Keratinocyte (primary cell): ENCODE measurements around the gene ACTA2. TPM values are rescaled to one million over a fixed set of nuclear protein-coding genes. Genes with fewer than 3 reads are reported as not detected.

ENCODE experiments used
- DNase-seq: peaks from one replicate; pipeline ENCODE4 v3.0.0-alpha.2; 2011; ENCODE audit warnings: low read depth, missing footprints, low spot score
- FAIRE-seq: peaks from 2 replicates; lab custom pipeline; 2011; peaks lifted over from hg19 to GRCh38; lab: Jason Lieb, UNC
- H2AFZ ChIP-seq: 2 replicates; pipeline ENCODE4 v1.6.0; 2012; ENCODE audit warnings: low read length, control low read depth, inconsistent platforms; ENCODE audit not compliant: control insufficient read depth
- H3K27ac ChIP-seq: 2 replicates; pipeline ENCODE4 v1.5.1; 2011; ENCODE audit warnings: low read length; ENCODE audit not compliant: control insufficient read depth, insufficient read depth
- H3K27me3 ChIP-seq: 3 replicates; pipeline ENCODE4 v1.6.0; 2011; ENCODE audit warnings: low read length; ENCODE audit not compliant: control insufficient read depth, insufficient read depth; ENCODE audit errors: extremely low read depth
- H3K36me3 ChIP-seq, 2 experiments: 2 replicates in 1 of 2; 3 replicates in 1 of 2; pipeline ENCODE4 v1.5.1; 2011; ENCODE audit warnings: low read length in 2 of 2, mild to moderate bottlenecking in 1 of 2; ENCODE audit not compliant: control insufficient read depth in 2 of 2, insufficient read depth in 2 of 2; ENCODE audit errors: extremely low read depth in 1 of 2
- H3K4me1 ChIP-seq: 3 replicates; pipeline ENCODE4 v1.5.1; 2011; ENCODE audit warnings: low read length; ENCODE audit not compliant: control insufficient read depth, insufficient read depth; ENCODE audit errors: extremely low read depth
- H3K4me2 ChIP-seq: 3 replicates; pipeline ENCODE4 v1.6.0; 2011; ENCODE audit warnings: low read depth, low read length; ENCODE audit not compliant: control insufficient read depth, insufficient read depth; ENCODE audit errors: extremely low read depth
- H3K4me3 ChIP-seq, 3 experiments: fragments of 200-600 bp in 1 of 3; sonication (generic) in 1 of 3; 2 replicates in 2 of 3; 3 replicates in 1 of 3; pipeline ENCODE4 v1.5.1; 2011 to 2016; ENCODE audit warnings: low read length in 3 of 3, mild to moderate bottlenecking in 3 of 3, control low read depth in 2 of 3, inconsistent platforms in 1 of 3, low read depth in 1 of 3, mixed read lengths in 1 of 3, mixed run types in 1 of 3, moderate library complexity in 1 of 3; ENCODE audit not compliant: control insufficient read depth in 2 of 3, insufficient read depth in 2 of 3; ENCODE audit errors: extremely low read depth in 1 of 3
- H3K79me2 ChIP-seq: 2 replicates; pipeline ENCODE4 v1.6.0; 2012; ENCODE audit warnings: low read length; ENCODE audit not compliant: control insufficient read depth, insufficient read depth
- H3K9ac ChIP-seq: 3 replicates; pipeline ENCODE4 v1.6.0; 2011; ENCODE audit warnings: low read length; ENCODE audit not compliant: control insufficient read depth, insufficient read depth; ENCODE audit errors: extremely low read depth
- H3K9me1 ChIP-seq: 3 replicates; pipeline ENCODE4 v1.6.0; 2011; ENCODE audit warnings: low read length; ENCODE audit not compliant: control insufficient read depth, insufficient read depth; ENCODE audit errors: extremely low read depth
- H3K9me3 ChIP-seq: 2 replicates; pipeline ENCODE4 v1.5.1; 2012; ENCODE audit warnings: low read depth, low read length; ENCODE audit not compliant: control insufficient read depth
- H4K20me1 ChIP-seq: 3 replicates; pipeline ENCODE4 v1.6.0; 2011; ENCODE audit warnings: low read length; ENCODE audit not compliant: control insufficient read depth, insufficient read depth; ENCODE audit errors: extremely low read depth
- EZH2 ChIP-seq: IDR thresholded peaks from one replicate; pipeline ENCODE4 v1.6.1; 2012; ENCODE audit warnings: inconsistent platforms, mild to moderate bottlenecking, low read length, moderate library complexity
- dilution Hi-C: fragments of 300-500 bp; cut with MboI; formaldehyde crosslinking; loops from one replicate; pipeline ENCODE4 v1.7.0; 2020; ENCODE audit warnings: low sequenced_read_pairs; ENCODE audit not compliant: extremely low pct_ligation_motif_present
- polyA plus RNA-seq, 5 experiments: library from polyadenylated mRNA; depleted of rRNA in 3 of 5; stranded (reverse) in 3 of 5; stranded (forward) in 1 of 5; unstranded in 1 of 5; fragments of >200 nt; gene quantifications; 1 replicate in 1 of 5; 2 replicates in 3 of 5; 3 replicates in 1 of 5; pipeline versions ENCODE4 v1.2.1 to v1.2.3, GENCODE V29; 2011 to 2012; ENCODE audit warnings: missing spikeins in 2 of 5, low read depth in 1 of 5, low replicate concordance in 1 of 5
- TF ChIP-seq, protein P1 (sequence below), 3 experiments: IDR thresholded peaks in 1 of 3; conservative IDR thresholded peaks in 1 of 3; optimal IDR thresholded peaks in 1 of 3; 2 replicates in 2 of 3; 3 replicates in 1 of 3; pipeline versions ENCODE3 to v1.5.1; 2011; ENCODE audit warnings: low read length in 3 of 3, mild to moderate bottlenecking in 3 of 3, moderate library complexity in 2 of 3, control low read depth in 1 of 3, inconsistent platforms in 1 of 3; ENCODE audit not compliant: insufficient read depth in 2 of 3; ENCODE audit errors: extremely low read depth in 1 of 3

ACTA2 gene
- polyA plus RNA-seq, 1 donor (not counting 4 experiments of a cell fraction or from before 2014, with no cell fraction given), result 3.7 TPM

DNA sequence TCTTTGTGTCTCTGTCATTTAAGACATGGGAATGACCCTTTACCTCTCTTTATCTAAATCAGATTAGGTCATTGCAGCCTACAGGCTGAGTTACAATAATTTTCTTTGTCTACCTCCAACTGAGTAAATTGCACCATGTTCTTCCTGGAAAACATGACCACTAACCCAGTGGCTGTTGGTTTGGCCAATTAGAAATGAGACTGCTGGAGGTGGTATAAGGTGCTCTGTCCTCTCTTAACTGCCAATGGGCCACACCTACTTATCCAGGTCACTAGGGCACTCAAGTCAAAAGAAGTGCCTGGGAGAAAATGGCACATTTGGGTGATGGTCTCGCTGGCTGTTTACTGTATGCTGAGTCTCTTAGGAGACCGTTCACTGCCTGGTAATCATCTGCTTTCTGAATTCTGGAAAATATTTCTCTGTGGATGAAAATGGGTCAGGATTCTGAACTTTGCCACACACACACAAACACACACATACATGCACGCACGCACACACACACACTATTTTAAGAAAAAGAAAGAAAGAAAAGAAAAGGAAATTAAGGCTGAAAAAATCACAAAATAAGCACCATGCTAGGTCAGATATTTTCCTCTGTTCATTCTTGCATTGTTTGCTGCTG is 56.1 kb downstream of the ACTA2 start:
- Histone ChIP-seq H3K36me3 (no peaks in the 10 kb centered on the region), H3K9me1 (no peaks in the 10 kb centered on the region), H3K9me3 (no peaks in the 10 kb centered on the region), H3K79me2 (no peaks in the 10 kb centered on the region), H3K27me3 (no peaks in the 10 kb centered on the region), H3K4me2 (no peak overlapping the region), H3K27ac (no peak overlapping the region), H4K20me1 (no peaks in the 10 kb centered on the region), H3K9ac (no peak overlapping the region), H3K4me3 (no peak overlapping the region), H3K4me1 (peaks cover 10% of the 10 kb centered on the region), H2AFZ (no peak overlapping the region)
- dilution Hi-C loops, result no loop called here
- FAIRE-seq (no peak), DNase-seq (no peak)
- TF ChIP-seq, protein P1, sequence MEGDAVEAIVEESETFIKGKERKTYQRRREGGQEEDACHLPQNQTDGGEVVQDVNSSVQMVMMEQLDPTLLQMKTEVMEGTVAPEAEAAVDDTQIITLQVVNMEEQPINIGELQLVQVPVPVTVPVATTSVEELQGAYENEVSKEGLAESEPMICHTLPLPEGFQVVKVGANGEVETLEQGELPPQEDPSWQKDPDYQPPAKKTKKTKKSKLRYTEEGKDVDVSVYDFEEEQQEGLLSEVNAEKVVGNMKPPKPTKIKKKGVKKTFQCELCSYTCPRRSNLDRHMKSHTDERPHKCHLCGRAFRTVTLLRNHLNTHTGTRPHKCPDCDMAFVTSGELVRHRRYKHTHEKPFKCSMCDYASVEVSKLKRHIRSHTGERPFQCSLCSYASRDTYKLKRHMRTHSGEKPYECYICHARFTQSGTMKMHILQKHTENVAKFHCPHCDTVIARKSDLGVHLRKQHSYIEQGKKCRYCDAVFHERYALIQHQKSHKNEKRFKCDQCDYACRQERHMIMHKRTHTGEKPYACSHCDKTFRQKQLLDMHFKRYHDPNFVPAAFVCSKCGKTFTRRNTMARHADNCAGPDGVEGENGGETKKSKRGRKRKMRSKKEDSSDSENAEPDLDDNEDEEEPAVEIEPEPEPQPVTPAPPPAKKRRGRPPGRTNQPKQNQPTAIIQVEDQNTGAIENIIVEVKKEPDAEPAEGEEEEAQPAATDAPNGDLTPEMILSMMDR (optimal IDR thresholded peaks at IDR 0.05 in 1 of 3, IDR thresholded peaks at IDR 0.05 in 1 of 3, conservative IDR thresholded peaks at IDR 0.05 in 1 of 3; ENCODE audit: extremely low read depth in 1 of 3, insufficient read depth in 2 of 3, low read length in 3 of 3), result no peak
- TF ChIP-seq EZH2, result no peak

DNA sequence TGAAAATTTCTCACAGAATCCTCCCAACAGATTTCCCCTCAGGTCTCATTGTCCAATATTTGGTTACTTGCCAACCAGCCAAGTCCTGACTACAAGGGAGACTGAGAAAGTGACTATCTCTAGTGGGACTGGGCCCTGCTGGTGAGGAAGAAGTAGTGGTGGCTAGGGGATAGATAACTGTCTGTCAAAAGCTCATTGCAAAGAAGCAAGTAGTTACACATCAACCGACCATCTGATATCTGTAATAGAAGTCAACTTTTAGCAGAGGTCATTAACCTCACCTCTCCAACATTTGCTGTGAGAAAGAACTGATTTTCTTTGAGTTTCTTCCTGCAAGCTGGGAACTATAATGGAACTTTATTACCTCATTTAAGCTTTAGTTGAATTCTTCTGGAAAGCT is 57.3 kb downstream of the ACTA2 start:
- Histone ChIP-seq H3K4me3 (no peak overlapping the region), H3K4me2 (no peak overlapping the region), H3K36me3 (no peaks in the 10 kb centered on the region), H3K9me1 (no peaks in the 10 kb centered on the region), H3K9me3 (no peaks in the 10 kb centered on the region), H3K9ac (no peak overlapping the region), H4K20me1 (no peaks in the 10 kb centered on the region), H3K27ac (no peak overlapping the region), H2AFZ (no peak overlapping the region), H3K79me2 (no peaks in the 10 kb centered on the region), H3K27me3 (no peaks in the 10 kb centered on the region), H3K4me1 (peaks cover 8% of the 10 kb centered on the region)
- no peak for TF ChIP-seq EZH2
- TF ChIP-seq, protein P1 (optimal IDR thresholded peaks at IDR 0.05 in 1 of 3, IDR thresholded peaks at IDR 0.05 in 1 of 3, conservative IDR thresholded peaks at IDR 0.05 in 1 of 3; ENCODE audit: extremely low read depth in 1 of 3, insufficient read depth in 2 of 3, low read length in 3 of 3), result no peak
- DNase-seq, result no peak
- no peak for FAIRE-seq
- dilution Hi-C loops, result no loop called here
